CD4-positive, CD25-positive, alpha-beta regulatory T cell (primary cell): ENCODE data around the gene TEX22. TPM values are rescaled to one million over a fixed set of nuclear protein-coding genes. Genes with fewer than 3 reads are reported as not detected.
A peak's percentile ranks its signal among the peaks of the same experiment; 100 is the strongest.

Experiments
- ATAC-seq, 2 donors: fragments of 150-1000 bp; cut with Tn5 transposase; one replicate each; pipeline ENCODE4 v1.10.0; 2021; ENCODE audit warnings: low read depth in 2 of 2, moderate number of reproducible peaks in 2 of 2, moderate library complexity in 1 of 2
- DNase-seq, 3 donors: peaks; one replicate each; pipeline versions ENCODE4 v3.0.0 to v3.0.0-alpha.2; 2012 to 2022; ENCODE audit warnings: mixed read lengths in 1 of 3
- H3K27ac ChIP-seq: one replicate; pipeline ENCODE4 v1.7.0; 2013; ENCODE audit warnings: mild to moderate bottlenecking, low read length; ENCODE audit not compliant: insufficient read depth, poor library complexity, severe bottlenecking
- H3K27me3 ChIP-seq: one replicate; pipeline ENCODE4 v1.7.0; 2013; ENCODE audit warnings: low read length; ENCODE audit not compliant: control insufficient read depth, insufficient read depth
- H3K36me3 ChIP-seq: one replicate; pipeline ENCODE4 v1.7.0; 2013; ENCODE audit warnings: mild to moderate bottlenecking, low read length, moderate library complexity; ENCODE audit not compliant: control insufficient read depth, insufficient read depth
- H3K4me1 ChIP-seq: 2 replicates; pipeline ENCODE4 v1.7.0; 2013; ENCODE audit warnings: mild to moderate bottlenecking, low read length; ENCODE audit not compliant: insufficient read depth, control insufficient read depth, poor library complexity, severe bottlenecking
- H3K4me3 ChIP-seq: one replicate; pipeline ENCODE4 v1.7.0; 2013; ENCODE audit warnings: low read depth, mild to moderate bottlenecking, low read length, moderate library complexity
- H3K9me3 ChIP-seq, 2 experiments: 1 replicate in 1 of 2; 2 replicates in 1 of 2; pipeline ENCODE4 v1.7.0; 2013; ENCODE audit warnings: low read length in 2 of 2, mild to moderate bottlenecking in 1 of 2, moderate library complexity in 1 of 2; ENCODE audit not compliant: control insufficient read depth in 2 of 2
- H3K27ac Mint-ChIP-seq, 3 donors: one replicate each; pipeline ENCODE4 v1.8.0; 2020 to 2022; ENCODE audit warnings: mild to moderate bottlenecking in 3 of 3, mixed read lengths in 3 of 3, moderate library complexity in 2 of 3
- H3K27me3 Mint-ChIP-seq: one replicate; pipeline ENCODE4 v1.8.0; 2022; ENCODE audit warnings: mild to moderate bottlenecking, mixed read lengths
- H3K36me3 Mint-ChIP-seq: one replicate; pipeline ENCODE4 v1.8.0; 2020; ENCODE audit warnings: mixed read lengths
- H3K4me1 Mint-ChIP-seq, 4 donors: one replicate each; pipeline ENCODE4 v1.8.0; 2020 to 2022; ENCODE audit warnings: mixed read lengths in 4 of 4, mild to moderate bottlenecking in 1 of 4
- H3K4me3 Mint-ChIP-seq, 4 donors: one replicate each; pipeline ENCODE4 v1.8.0; 2020 to 2022; ENCODE audit warnings: mild to moderate bottlenecking in 4 of 4, mixed read lengths in 4 of 4, moderate library complexity in 3 of 4
- H3K9me3 Mint-ChIP-seq, 7 donors: one replicate each; pipeline ENCODE4 v1.8.0; 2020 to 2022; ENCODE audit warnings: mixed read lengths in 7 of 7, mild to moderate bottlenecking in 3 of 7, moderate library complexity in 2 of 7
- polyA plus RNA-seq, 4 donors: library from polyadenylated mRNA; unstranded; fragments of 300-500 nt; fragmentation: Illumina TruSeq; gene quantifications; one replicate each; pipeline ENCODE4 v1.2.3, GENCODE V29; 2021
- total RNA-seq: library from RNA; stranded (reverse); gene quantifications from one replicate; pipeline ENCODE4 v1.2.3, GENCODE V29; 2022

TEX22 gene
- total and polyA plus RNA-seq, 5 donors from 2014 or later = 0.11 to 3.1 (median 0.25) TPM

GRCh38 chr14:105414456-105415371 lies 16.4 kb downstream of the TEX22 start:
- Histone ChIP-seq H3K4me1 (peaks cover 26% of the 10 kb centered on the region), H3K36me3 (no peaks in the 10 kb centered on the region), H3K9me3 (no peaks in the 10 kb centered on the region), H3K27ac (no peak overlapping the region), H3K27me3 (peaks cover 5% of the 10 kb centered on the region), H3K4me3 (peak overlapping the region; percentile 32)
- peak; percentile 42 to 70 (median 63) for DNase-seq
- Mint-ChIP-seq H3K4me3 (peak overlapping the region; percentile 66 to 85 (median 81)), H3K36me3 (no peaks in the 10 kb centered on the region), H3K27ac (no peak overlapping the region), H3K27me3 (peaks cover 41% of the 10 kb centered on the region), H3K4me1 (peaks cover 2 to 23% (median 5%) of the 10 kb centered on the region in 4 donors), H3K9me3 (no peaks in the 10 kb centered on the region)
- peak; percentile 77 to 78 for ATAC-seq

GRCh38 chr14:105415481-105416428 lies 17.4 kb downstream of the TEX22 start:
- Histone ChIP-seq H3K27me3 (peaks cover 5% of the 10 kb centered on the region), H3K4me1 (peaks cover 31% of the 10 kb centered on the region), H3K36me3 (no peaks in the 10 kb centered on the region), H3K27ac (no peak overlapping the region), H3K9me3 (no peaks in the 10 kb centered on the region), H3K4me3 (peak overlapping the region; percentile 32)
- H3K27me3 Mint-ChIP-seq = peaks cover 30% of the 10 kb centered on the region
- H3K36me3 Mint-ChIP-seq = no peaks in the 10 kb centered on the region
- DNase-seq (no peak), ATAC-seq (no peak)
- peaks cover 2 to 24% (median 5%) of the 10 kb centered on the region in 4 donors for H3K4me1 Mint-ChIP-seq
- no peaks in the 10 kb centered on the region for H3K9me3 Mint-ChIP-seq
- peak overlapping the region; percentile 66 to 85 (median 81) for H3K4me3 Mint-ChIP-seq
- no peak overlapping the region for H3K27ac Mint-ChIP-seq

GRCh38 chr14:105416671-105417070 lies 18.3 kb downstream of the TEX22 start:
- Histone ChIP-seq H3K36me3 (no peaks in the 10 kb centered on the region), H3K4me3 (no peak overlapping the region), H3K4me1 (peaks cover 34% of the 10 kb centered on the region), H3K27me3 (peaks cover 5% of the 10 kb centered on the region), H3K27ac (no peak overlapping the region), H3K9me3 (no peaks in the 10 kb centered on the region)
- DNase-seq (no peak), ATAC-seq (no peak)
- Mint-ChIP-seq H3K4me1 (peaks cover 2 to 28% (median 5%) of the 10 kb centered on the region in 4 donors), H3K9me3 (no peaks in the 10 kb centered on the region), H3K27me3 (peaks cover 25% of the 10 kb centered on the region), H3K36me3 (no peaks in the 10 kb centered on the region), H3K27ac (peak overlapping the region in 1 of 3 donors; percentile 8), H3K4me3 (peak overlapping the region in 3 of 4 donors; percentile 36 to 74 (median 66))

GRCh38 chr14:105417690-105418121 lies 19.4 kb downstream of the TEX22 start:
- Histone ChIP-seq H3K27me3 (peaks cover 5% of the 10 kb centered on the region), H3K4me3 (no peak overlapping the region), H3K27ac (no peak overlapping the region), H3K36me3 (no peaks in the 10 kb centered on the region), H3K9me3 (no peaks in the 10 kb centered on the region), H3K4me1 (peaks cover 41% of the 10 kb centered on the region)
- Mint-ChIP-seq H3K36me3 (no peaks in the 10 kb centered on the region), H3K9me3 (no peaks in the 10 kb centered on the region), H3K27me3 (peaks cover 20% of the 10 kb centered on the region), H3K4me3 (peak overlapping the region; percentile 10 to 82 (median 69)), H3K27ac (peak overlapping the region in 1 of 3 donors; percentile 77), H3K4me1 (peaks cover 5 to 36% (median 6%) of the 10 kb centered on the region in 4 donors)
- ATAC-seq (no peak), DNase-seq (no peak)

GRCh38 chr14:105418269-105419194 lies 20.2 kb downstream of the TEX22 start:
- H3K27ac Mint-ChIP-seq = peak overlapping the region in 2 of 3 donors; percentile 26 to 71
- peaks cover 12% of the 10 kb centered on the region for H3K27me3 Mint-ChIP-seq
- no peaks in the 10 kb centered on the region for H3K36me3 ChIP-seq
- peak overlapping the region; percentile 75 to 82 (median 78) for H3K4me3 Mint-ChIP-seq
- no peaks in the 10 kb centered on the region for H3K9me3 Mint-ChIP-seq
- DNase-seq (no peak), ATAC-seq (no peak)
- H3K27ac ChIP-seq = no peak overlapping the region
- H3K4me3 ChIP-seq = no peak overlapping the region
- peaks cover 41% of the 10 kb centered on the region for H3K4me1 ChIP-seq
- peaks cover under 1% of the 10 kb centered on the region for H3K36me3 Mint-ChIP-seq
- no peaks in the 10 kb centered on the region for H3K9me3 ChIP-seq
- H3K4me1 Mint-ChIP-seq = peaks cover 5 to 36% (median 7%) of the 10 kb centered on the region in 4 donors
- peaks cover 4% of the 10 kb centered on the region for H3K27me3 ChIP-seq

GRCh38 chr14:105419195-105420091 lies 21.1 kb downstream of the TEX22 start, which contains the start of gene MTA1:
Gene MTA1, plus strand, starts transcription at chr14:105419827. Its CDS starts 209 bp downstream, at chr14:105420036.
- Mint-ChIP-seq H3K27me3 (peaks cover 5% of the 10 kb centered on the region), H3K36me3 (peaks cover 3% of the 10 kb centered on the region), H3K9me3 (no peaks in the 10 kb centered on the region), H3K27ac (peak within 1 kb of the TSS in 2 of 3 donors; percentile 26 to 71), H3K4me3 (peak within 1 kb of the TSS; percentile 85 to 94 (median 86)), H3K4me1 (peaks cover 5 to 38% (median 8%) of the 10 kb centered on the region in 4 donors)
- Histone ChIP-seq H3K4me3 (peak within 1 kb of the TSS; percentile 32), H3K27ac (peak within 1 kb of the TSS; percentile 51), H3K36me3 (no peaks in the 10 kb centered on the region), H3K9me3 (no peaks in the 10 kb centered on the region), H3K4me1 (peaks cover 41% of the 10 kb centered on the region), H3K27me3 (no peaks in the 10 kb centered on the region)
- ATAC-seq (peak; percentile 62 to 64), DNase-seq (peak; percentile 35 to 53 (median 49))
